SK-N-SH treated with all-trans-retinoic acid at 6 μM for 48 hours (cell line): ENCODE measurements around the gene WTAP.
"Not testable (repeated sequence)": the region's sequence is repeated elsewhere in the genome, so short reads cannot be mapped to it uniquely, and the experiment has no call there.

Experiments
- ATAC-seq: fragments of 200-7000 bp; cut with Tn5 transposase; 3 replicates; pipeline ENCODE4 v1.9.1; 2020; ENCODE audit warnings: mild to moderate bottlenecking, moderate library complexity
- BACH2 ChIP-seq: fragments of 250-450 bp; sonication (Bioruptor Pico); IDR thresholded peaks from 2 replicates; pipeline ENCODE4 v1.9.0; 2021; ENCODE audit warnings: mild to moderate bottlenecking, borderline replicate concordance
- CSDC2 ChIP-seq: fragments of 250-450 bp; sonication (Bioruptor Pico); IDR thresholded peaks from 2 replicates; pipeline ENCODE4 v1.5.0; 2020; ENCODE audit warnings: mild to moderate bottlenecking, moderate library complexity
- ESRRG ChIP-seq: fragments of 250-450 bp; sonication (Bioruptor Pico); IDR thresholded peaks from 2 replicates; pipeline ENCODE4 v1.6.1; 2021; ENCODE audit warnings: mild to moderate bottlenecking
- GLIS3 ChIP-seq: fragments of 250-450 bp; sonication (Bioruptor Pico); IDR thresholded peaks from 2 replicates; pipeline ENCODE4 v1.5.0; 2020; ENCODE audit warnings: mild to moderate bottlenecking, moderate library complexity
- ISL1 ChIP-seq: fragments of 250-450 bp; sonication (Bioruptor Pico); IDR thresholded peaks from 2 replicates; pipeline ENCODE4 v2.1.2; 2022; ENCODE audit warnings: mild to moderate bottlenecking, moderate library complexity
- OSR1 ChIP-seq: fragments of 250-450 bp; sonication (Bioruptor Pico); IDR thresholded peaks from 2 replicates; pipeline ENCODE4 v1.8.0; 2022; ENCODE audit warnings: moderate library complexity, mild to moderate bottlenecking, inconsistent platforms
- PPARA ChIP-seq: fragments of 250-450 bp; sonication (Bioruptor Pico); IDR thresholded peaks from 2 replicates; pipeline ENCODE4 v1.5.0; 2020; ENCODE audit warnings: mild to moderate bottlenecking, borderline replicate concordance
- SNAI2 ChIP-seq: fragments of 250-450 bp; sonication (Bioruptor Pico); IDR thresholded peaks from 2 replicates; pipeline ENCODE4 v1.5.0; 2020; ENCODE audit warnings: mild to moderate bottlenecking, moderate library complexity
- TCF4 ChIP-seq: fragments of 250-450 bp; sonication (Bioruptor Pico); IDR thresholded peaks from 2 replicates; pipeline ENCODE4 v1.8.0; 2021; ENCODE audit warnings: mild to moderate bottlenecking, moderate library complexity, borderline replicate concordance
- TOX ChIP-seq: fragments of 250-450 bp; sonication (Bioruptor Pico); IDR thresholded peaks from 2 replicates; pipeline ENCODE4 v1.8.0; 2021; ENCODE audit warnings: mild to moderate bottlenecking, moderate library complexity, borderline replicate concordance
- ZFP3 ChIP-seq: fragments of 250-450 bp; sonication (Bioruptor Pico); IDR thresholded peaks from 2 replicates; pipeline ENCODE4 v1.5.0; 2020; ENCODE audit warnings: mild to moderate bottlenecking, moderate library complexity
- ZFP30 ChIP-seq: fragments of 450-650 bp; formaldehyde crosslinking; IDR thresholded peaks from 2 replicates; pipeline ENCODE4 v1.5.0; 2022; ENCODE audit warnings: mild to moderate bottlenecking, moderate library complexity
- ZNF565 ChIP-seq: fragments of 450-650 bp; formaldehyde crosslinking; conservative IDR thresholded peaks from 2 replicates; pipeline ENCODE4 v1.5.0; 2020; ENCODE audit warnings: low read depth, mild to moderate bottlenecking, moderate library complexity
- ZNF70 ChIP-seq: fragments of 450-650 bp; formaldehyde crosslinking; IDR thresholded peaks from 2 replicates; pipeline ENCODE4 v1.5.0; 2020; ENCODE audit warnings: mild to moderate bottlenecking, moderate library complexity
- ZNF8 ChIP-seq: fragments of 450-650 bp; formaldehyde crosslinking; IDR thresholded peaks from 2 replicates; pipeline ENCODE4 v1.5.0; 2020; ENCODE audit warnings: mild to moderate bottlenecking, moderate library complexity
- TF ChIP-seq, protein P1 (sequence below): fragments of 250-450 bp; sonication (Bioruptor Pico); IDR thresholded peaks from 2 replicates; pipeline ENCODE4 v1.5.1; 2020; ENCODE audit warnings: low read depth, mild to moderate bottlenecking, moderate library complexity
- TF ChIP-seq, protein P2 (sequence below): fragments of 250-450 bp; sonication (Bioruptor Pico); IDR thresholded peaks from 2 replicates; pipeline ENCODE4 v1.8.0; 2021; ENCODE audit warnings: low read depth, mild to moderate bottlenecking, moderate library complexity, borderline replicate concordance
- TF ChIP-seq, protein P3 (sequence below): fragments of 250-450 bp; sonication (Bioruptor Pico); IDR thresholded peaks from 2 replicates; pipeline ENCODE4 v1.8.0; 2020; ENCODE audit warnings: mild to moderate bottlenecking, moderate library complexity, borderline replicate concordance
- TF ChIP-seq, protein P4 (sequence below): fragments of 250-450 bp; sonication (Bioruptor Pico); IDR thresholded peaks from 2 replicates; pipeline ENCODE4 v1.5.1; 2021; ENCODE audit warnings: mild to moderate bottlenecking, moderate library complexity

The WTAP gene

DNA sequence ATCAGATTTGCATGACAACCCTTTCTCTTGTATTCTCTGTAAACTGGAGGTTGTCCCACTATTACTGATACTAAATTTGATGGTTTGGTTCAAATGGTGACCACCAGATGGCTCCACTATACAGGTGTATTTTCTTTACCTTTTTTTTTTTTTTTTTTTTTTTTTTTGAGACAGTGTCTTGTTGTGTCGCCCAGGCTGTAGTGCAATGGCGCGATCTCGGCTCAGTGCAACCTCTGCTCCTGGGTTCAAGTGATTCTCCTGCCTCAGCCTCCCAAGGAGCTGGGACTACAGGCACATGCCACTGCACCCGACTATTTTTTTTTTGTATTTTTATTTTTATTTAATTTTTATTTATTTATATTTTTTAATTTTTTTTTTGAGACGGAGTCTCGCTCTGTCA is 6.6 kb upstream of the WTAP start (continued):
- TF ChIP-seq, protein P1, sequence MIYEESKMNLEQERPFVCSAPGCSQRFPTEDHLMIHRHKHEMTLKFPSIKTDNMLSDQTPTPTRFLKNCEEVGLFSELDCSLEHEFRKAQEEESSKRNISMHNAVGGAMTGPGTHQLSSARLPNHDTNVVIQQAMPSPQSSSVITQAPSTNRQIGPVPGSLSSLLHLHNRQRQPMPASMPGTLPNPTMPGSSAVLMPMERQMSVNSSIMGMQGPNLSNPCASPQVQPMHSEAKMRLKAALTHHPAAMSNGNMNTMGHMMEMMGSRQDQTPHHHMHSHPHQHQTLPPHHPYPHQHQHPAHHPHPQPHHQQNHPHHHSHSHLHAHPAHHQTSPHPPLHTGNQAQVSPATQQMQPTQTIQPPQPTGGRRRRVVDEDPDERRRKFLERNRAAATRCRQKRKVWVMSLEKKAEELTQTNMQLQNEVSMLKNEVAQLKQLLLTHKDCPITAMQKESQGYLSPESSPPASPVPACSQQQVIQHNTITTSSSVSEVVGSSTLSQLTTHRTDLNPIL, result no peak
- TF ChIP-seq TOX (CRISPR knock-in tag) (no peak), SNAI2 (CRISPR knock-in tag) (no peak), BACH2 (CRISPR knock-in tag) (no peak)
- TF ChIP-seq, protein P2, sequence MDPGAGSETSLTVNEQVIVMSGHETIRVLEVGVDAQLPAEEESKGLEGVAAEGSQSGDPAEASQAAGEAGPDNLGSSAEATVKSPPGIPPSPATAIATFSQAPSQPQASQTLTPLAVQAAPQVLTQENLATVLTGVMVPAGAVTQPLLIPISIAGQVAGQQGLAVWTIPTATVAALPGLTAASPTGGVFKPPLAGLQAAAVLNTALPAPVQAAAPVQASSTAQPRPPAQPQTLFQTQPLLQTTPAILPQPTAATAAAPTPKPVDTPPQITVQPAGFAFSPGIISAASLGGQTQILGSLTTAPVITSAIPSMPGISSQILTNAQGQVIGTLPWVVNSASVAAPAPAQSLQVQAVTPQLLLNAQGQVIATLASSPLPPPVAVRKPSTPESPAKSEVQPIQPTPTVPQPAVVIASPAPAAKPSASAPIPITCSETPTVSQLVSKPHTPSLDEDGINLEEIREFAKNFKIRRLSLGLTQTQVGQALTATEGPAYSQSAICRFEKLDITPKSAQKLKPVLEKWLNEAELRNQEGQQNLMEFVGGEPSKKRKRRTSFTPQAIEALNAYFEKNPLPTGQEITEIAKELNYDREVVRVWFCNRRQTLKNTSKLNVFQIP (CRISPR knock-in tag), result no peak

DNA sequence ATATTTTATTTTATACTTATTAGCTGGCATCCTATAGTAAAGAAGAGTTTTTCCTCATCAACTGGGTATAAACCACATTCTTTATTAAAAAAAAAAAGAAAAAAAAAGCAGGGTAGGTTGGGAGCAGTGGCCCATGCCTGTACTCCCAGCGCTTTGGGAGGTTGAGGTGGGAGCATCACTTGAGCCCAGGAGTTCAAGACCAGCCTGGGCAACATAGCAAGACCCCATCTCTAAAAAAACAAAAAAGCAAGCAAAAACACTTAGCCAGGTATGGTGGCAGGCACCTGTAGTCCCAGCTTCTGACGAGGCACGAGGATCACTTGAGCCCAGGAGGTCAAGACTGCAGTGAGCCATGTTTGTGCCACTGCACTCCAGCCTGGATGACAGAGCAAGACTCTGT is 5.3 kb upstream of the WTAP start:
- ATAC-seq, result not testable (repeated sequence)

DNA sequence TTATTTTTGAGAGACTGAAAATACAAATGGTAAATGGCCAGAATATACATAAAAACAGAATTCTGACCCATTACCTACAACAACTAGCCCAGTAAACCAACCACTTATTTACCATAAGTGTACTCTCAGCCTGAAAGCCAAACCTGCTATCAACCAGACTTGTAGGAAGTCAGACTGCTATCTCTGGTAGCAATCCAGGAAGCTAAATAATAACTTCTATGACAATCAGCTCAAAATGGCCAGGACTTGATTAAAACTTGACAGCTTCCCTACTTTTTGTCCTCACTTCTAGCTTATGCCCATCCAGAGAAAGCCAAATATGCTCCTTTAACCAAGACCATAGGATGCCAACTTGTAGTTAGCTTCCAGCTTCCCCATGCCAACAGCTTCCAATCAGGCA is 4.7 kb upstream of the WTAP start:
- TF ChIP-seq, protein P3, sequence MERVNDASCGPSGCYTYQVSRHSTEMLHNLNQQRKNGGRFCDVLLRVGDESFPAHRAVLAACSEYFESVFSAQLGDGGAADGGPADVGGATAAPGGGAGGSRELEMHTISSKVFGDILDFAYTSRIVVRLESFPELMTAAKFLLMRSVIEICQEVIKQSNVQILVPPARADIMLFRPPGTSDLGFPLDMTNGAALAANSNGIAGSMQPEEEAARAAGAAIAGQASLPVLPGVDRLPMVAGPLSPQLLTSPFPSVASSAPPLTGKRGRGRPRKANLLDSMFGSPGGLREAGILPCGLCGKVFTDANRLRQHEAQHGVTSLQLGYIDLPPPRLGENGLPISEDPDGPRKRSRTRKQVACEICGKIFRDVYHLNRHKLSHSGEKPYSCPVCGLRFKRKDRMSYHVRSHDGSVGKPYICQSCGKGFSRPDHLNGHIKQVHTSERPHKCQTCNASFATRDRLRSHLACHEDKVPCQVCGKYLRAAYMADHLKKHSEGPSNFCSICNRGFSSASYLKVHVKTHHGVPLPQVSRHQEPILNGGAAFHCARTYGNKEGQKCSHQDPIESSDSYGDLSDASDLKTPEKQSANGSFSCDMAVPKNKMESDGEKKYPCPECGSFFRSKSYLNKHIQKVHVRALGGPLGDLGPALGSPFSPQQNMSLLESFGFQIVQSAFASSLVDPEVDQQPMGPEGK (CRISPR knock-in tag), result no peak
- TF ChIP-seq TOX (CRISPR knock-in tag) (no peak), ISL1 (no peak), ESRRG (CRISPR knock-in tag) (no peak), TCF4 (CRISPR knock-in tag) (no peak), PPARA (CRISPR knock-in tag) (no peak), ZNF70 (CRISPR knock-in tag) (no peak), GLIS3 (CRISPR knock-in tag) (no peak), OSR1 (CRISPR knock-in tag) (no peak), ZNF8 (CRISPR knock-in tag) (no peak), SNAI2 (CRISPR knock-in tag) (no peak)
- TF ChIP-seq, protein P2 (CRISPR knock-in tag), result no peak
- ATAC-seq, result no peak

DNA sequence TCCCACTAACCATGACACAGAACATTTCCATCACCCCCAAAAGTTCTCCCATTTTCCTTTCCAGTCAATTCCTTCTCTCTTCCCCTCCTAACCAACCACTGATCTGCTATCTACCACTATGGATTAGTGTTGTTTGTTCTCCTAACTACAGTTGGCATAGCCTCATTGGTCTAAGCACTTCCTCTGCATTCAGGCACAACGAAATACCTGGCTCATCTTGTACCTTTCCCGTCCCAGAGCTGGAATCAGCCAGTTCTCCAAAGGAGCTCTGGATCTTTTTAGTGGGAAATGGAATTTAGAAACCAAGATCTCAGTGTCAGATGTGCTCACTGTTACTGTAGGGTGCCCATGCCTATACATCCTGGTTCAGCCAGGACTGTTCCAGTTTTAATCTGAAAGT is 4.0 kb upstream of the WTAP start:
- no peak for ATAC-seq
- TF ChIP-seq BACH2 (CRISPR knock-in tag) (no peak), OSR1 (CRISPR knock-in tag) (no peak), ZNF565 (CRISPR knock-in tag) (no peak), TOX (CRISPR knock-in tag) (no peak), ZFP30 (CRISPR knock-in tag) (no peak), TCF4 (CRISPR knock-in tag) (no peak)

DNA sequence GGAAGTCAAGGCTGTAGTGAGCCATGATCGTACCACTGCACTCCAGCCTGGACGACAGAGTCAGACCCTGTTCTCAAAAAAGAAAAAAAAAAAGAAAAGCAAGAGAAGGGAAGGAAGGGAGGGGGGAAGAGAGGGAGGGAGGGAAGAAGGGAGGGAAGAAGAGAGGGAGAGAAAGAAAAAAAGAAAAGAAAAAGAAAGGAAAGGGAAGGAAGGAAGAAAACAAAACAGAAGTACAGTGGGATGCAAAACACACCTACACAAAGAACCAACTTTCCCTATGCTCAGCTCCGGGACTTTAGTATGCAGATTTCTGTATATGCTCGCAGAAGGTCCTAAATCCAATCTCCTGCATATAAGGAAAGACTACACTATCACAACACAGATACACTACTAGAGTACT is 2.5 kb upstream of the WTAP start:
- ATAC-seq, result no peak
- TF ChIP-seq OSR1 (CRISPR knock-in tag) (no peak), ZFP3 (no peak), SNAI2 (CRISPR knock-in tag) (no peak), GLIS3 (CRISPR knock-in tag) (no peak), ZFP30 (CRISPR knock-in tag) (no peak), BACH2 (CRISPR knock-in tag) (no peak), CSDC2 (no peak), TCF4 (CRISPR knock-in tag) (no peak), TOX (CRISPR knock-in tag) (no peak)
- TF ChIP-seq, protein P3 (CRISPR knock-in tag), result no peak
- TF ChIP-seq, protein P4, sequence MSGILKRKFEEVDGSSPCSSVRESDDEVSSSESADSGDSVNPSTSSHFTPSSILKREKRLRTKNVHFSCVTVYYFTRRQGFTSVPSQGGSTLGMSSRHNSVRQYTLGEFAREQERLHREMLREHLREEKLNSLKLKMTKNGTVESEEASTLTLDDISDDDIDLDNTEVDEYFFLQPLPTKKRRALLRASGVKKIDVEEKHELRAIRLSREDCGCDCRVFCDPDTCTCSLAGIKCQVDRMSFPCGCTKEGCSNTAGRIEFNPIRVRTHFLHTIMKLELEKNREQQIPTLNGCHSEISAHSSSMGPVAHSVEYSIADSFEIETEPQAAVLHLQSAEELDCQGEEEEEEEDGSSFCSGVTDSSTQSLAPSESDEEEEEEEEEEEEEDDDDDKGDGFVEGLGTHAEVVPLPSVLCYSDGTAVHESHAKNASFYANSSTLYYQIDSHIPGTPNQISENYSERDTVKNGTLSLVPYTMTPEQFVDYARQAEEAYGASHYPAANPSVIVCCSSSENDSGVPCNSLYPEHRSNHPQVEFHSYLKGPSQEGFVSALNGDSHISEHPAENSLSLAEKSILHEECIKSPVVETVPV (CRISPR knock-in tag), result no peak
- TF ChIP-seq, protein P1, result no peak
- TF ChIP-seq, protein P2 (CRISPR knock-in tag), result no peak
